Stimulated activated CD4-positive, alpha-beta T cell treated with anti-CD3 and anti-CD28 coated beads, Interleukin-4, amount 100 ng/mL, for 4 hours (primary cell): ENCODE measurements around the gene GPD2.

Experiments
- DNase-seq, 2 experiments: peaks; one replicate each; pipeline ENCODE4 v3.0.0-alpha.2; 2020

The GPD2 gene

DNA sequence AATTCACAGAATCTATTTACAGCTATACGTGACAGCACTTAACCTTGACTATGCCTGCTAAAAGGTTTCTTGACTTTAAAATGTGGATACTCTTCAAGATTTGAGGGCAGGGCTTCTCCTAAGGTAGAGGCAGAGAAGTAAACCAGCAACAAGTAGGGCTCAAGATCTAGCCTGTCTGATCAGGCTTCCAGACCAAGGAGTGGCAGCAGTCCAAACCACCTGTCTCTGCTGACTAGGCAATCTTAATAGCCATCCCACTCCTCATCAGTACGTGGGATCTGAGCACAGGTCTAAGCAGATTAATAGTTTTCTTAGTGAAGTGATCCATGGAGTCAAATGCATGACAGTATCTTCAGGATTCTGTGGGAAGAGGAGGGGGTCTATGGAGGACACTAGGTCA lies 100.4 kb downstream of the GPD2 start:
- DNase-seq = no peak

GRCh38 chr2:156537141-156537540 lies 101.0 kb downstream of the GPD2 start:
- DNase-seq = no peak

DNA sequence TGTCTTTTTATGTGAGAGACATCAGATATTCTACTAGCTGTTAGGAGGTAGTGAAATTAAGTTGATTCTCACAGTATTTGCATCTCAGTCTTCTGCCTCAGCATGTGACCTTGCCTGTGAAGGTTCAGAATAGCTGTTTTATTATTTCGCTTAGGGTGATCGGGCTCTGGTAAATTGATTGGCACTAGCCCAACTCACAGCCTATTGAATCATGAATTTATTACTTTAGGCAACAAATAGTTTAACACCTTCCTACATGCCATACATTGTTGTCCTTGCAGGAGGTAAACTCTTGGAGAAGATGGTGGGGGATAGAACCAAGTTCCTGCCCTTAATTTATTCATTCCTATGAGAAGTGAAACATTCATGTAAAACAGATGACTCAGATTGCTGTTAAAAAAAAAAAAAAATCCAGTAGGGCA lies 101.9 kb downstream of the GPD2 start:
- DNase-seq = no peak

DNA sequence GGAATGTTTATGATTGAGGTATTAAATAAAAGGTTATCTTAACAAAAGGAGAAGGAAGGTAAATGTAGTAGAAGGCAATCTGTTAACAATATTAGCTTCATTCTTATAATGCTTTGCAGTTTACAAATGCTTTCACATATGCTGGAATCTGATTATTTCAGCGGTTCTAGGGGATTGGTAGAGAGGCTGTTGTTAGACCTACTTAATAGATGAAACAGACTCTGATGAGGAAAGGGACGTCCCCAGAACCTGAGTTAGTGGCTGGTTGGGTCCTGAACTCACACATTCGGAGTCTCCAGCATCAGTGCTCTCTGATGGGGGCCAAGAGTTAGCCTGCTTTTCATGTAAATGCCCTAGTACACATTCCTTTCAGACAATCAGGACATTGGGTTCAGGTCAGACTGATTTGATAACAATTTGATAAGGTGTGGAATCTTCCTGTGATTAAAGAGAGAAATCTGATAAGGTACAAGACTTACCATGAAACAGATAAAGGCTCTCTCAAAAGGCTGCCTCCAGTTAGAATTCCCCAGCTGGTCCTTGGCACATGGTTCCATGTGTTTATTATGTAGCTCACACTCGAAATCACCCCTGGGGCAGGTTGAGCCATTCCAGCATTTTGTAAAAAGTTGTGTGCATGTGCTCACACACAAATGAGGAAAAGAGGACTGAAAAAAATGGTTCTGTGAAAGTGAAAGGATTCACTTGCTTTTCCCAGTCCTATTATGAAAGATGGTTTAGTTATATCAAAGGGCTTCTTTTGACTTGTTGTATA lies 103.1 kb downstream of the GPD2 start:
- no peak for DNase-seq

- no peak for DNase-seq
These were observed 104.5 kb downstream of the GPD2 start for GRCh38 chr2:156540706-156541105.

DNA sequence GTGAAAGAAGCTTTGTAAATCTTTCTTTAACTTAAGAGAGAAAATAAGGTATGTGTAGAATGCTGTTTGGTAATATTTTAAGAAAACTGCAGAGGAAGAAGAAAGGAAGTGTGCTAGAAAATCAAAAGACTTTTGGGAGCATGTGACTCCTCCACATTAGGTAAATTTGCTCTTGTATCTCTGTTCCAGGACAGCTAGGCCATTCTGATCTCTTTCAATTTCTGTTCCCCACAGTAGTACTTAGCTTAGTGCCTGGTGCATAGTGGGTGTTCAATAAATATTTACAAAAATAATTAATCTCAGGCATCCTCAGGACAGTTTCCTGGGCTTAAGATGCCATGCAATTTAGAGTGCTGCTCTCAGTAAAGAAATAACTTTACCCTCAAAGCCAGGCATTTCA lies 105.0 kb downstream of the GPD2 start:
- DNase-seq = no peak

- DNase-seq = no peak
These were observed 105.5 kb downstream of the GPD2 start for GRCh38 chr2:156541706-156542105.

- no peak for DNase-seq
These were observed 112.2 kb downstream of the GPD2 start for GRCh38 chr2:156548413-156548812.

DNA sequence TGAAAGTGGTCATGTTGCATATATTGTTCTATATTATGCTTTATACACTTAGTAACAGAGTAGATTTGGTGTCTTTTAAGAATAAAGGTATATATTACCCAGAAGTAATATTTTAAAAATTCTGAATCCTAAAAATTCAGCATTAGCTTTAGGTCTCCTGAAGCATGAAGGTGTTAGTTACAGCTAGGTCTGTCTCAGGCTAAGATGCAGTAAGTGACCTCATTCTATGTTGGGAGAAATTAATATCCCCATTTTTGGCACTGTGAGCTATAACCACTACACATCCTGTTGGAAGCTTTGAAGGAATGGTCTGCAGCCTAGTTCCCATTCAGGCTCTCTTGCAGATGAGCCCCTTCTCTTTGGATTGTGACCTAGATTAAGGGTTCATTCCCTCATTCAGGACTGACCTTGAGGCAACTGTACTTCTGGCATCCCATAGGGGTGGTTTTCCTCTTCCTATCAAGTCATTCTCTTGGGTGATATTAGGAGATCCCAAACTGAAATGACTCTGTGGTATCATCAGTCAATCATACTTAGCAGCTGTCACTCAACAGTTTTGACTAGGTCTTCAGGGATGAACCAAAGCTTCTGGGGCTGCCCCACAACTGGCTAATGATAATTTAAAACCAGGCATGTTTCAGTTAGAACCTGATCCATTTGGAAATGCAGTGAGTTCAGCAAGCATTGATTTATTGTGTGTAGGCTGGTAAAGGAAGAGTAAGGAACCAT lies 117.7 kb downstream of the GPD2 start:
- no peak for DNase-seq

GRCh38 chr2:156561326-156561725 lies 125.1 kb downstream of the GPD2 start:
- DNase-seq = no peak

- no peak for DNase-seq
These were observed 125.9 kb downstream of the GPD2 start for GRCh38 chr2:156562124-156562523.

DNA sequence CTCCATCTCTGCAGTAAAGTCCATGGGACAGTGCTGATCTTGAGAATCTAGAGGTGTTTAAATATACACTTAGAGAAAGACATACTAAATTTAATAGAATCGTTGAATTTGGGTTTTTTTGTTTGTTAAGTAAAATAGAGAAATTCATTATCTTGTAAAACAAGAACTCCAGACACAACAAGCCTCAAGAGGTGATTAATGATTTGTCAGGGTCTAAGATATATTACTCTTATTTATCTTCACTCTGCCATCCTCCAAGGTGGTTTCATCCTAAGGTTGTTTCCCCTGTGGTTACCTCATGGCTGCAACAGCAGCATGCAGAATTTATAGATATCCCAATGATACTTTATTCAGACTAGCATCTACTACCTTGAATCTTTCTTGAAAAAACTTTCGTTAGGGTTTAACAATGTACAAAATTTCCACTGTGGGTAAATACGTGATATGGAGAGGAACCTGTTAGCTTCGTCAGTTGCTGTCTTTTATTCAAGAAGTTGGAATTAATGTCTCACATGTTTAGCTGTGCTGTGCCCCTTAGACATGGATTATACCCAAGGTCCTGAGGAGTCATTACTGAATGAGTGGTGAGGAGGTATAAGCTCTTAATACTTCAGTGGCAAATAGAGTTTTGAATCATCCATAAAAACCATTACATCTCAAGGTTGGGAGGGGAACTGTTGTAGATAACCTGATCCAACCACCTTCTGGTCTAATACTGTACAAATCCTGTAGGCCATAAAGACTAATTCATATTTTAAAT lies 128.0 kb downstream of the GPD2 start:
- DNase-seq = no peak

DNA sequence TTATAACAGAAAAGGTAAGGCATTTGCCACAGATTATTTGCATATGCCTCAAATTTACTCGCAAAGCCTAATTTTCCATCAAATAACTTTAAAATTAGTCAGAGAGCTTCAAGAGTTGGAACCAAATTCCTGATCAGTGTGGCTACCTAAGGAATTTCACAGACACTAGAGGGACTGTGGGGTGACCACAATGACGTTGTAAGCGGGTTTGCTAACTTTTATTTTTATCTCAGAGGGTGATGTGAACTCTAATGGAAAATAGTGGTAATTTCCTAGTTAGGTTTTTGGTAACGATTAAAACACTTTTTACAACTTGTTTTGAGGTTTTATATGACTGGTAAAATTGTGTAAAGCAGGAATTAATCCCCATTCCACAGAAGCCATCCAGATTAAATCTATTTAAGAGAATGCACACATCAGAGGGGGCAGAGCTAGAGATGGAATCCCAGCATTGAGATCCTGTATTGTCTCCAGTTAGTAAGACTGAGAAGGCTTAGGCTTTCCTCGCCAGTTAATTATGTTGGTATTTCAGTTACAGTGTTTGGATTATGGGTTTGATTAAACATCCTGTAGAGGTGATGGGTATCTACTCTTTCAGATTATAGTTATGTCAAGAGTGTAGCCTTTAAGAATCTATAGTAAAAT lies 129.0 kb downstream of the GPD2 start:
- DNase-seq = no peak

DNA sequence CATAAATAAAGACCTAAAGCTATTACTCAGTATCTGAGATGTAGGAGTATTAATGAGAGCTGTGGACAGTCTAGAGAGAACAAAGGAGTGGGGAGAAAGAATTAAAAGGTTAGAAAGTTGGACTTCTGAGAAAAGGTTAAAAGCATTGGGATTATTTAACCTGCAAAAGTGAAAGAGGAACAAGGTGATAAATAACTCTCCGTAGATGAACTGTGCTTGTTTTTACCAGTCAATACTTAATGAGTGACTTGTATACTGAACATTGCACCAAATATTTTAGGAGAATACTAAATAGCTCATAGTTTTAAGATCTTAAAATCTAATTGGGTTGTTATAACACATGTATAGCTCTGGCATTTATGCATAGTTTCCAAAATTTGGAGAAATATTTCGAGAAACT lies 137.5 kb downstream of the GPD2 start:
- no peak for DNase-seq

DNA sequence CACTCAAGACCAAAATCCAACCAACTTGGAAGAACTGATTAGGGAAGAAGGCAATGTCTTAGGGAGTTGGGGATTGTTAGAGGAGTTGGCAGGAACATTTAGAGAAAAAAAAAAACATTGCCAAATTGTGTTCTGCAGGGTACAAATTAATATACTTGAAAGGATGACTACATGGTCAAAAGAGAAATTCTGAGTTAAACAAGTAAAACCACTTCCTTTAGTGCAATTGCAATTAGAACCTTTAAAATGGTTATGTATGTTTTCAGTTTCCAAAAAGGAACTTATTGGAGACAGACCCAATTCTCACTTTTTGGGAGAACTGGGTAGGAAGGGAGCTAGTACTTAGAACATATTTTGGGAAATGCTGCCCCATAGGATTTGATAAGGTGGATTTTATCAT lies 137.9 kb downstream of the GPD2 start:
- no peak for DNase-seq

DNA sequence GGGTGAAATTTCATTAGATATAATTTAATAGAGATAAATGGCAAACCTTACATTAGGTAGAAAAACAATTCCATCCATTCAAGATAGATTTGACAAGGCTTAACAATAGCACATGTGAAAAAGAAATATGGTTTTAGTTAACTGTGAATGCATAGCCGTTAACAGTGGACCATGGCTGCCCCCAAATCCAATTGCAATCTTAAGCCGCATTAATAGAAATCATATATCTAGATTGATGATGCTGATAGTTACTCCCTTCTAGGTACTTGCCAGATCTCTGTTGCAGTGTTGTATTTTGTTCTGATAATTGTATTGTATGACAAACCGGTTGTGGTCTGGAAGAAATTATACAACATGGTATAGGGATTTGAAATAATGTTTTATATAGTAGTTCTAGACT lies 139.8 kb downstream of the GPD2 start:
- DNase-seq = no peak

DNA sequence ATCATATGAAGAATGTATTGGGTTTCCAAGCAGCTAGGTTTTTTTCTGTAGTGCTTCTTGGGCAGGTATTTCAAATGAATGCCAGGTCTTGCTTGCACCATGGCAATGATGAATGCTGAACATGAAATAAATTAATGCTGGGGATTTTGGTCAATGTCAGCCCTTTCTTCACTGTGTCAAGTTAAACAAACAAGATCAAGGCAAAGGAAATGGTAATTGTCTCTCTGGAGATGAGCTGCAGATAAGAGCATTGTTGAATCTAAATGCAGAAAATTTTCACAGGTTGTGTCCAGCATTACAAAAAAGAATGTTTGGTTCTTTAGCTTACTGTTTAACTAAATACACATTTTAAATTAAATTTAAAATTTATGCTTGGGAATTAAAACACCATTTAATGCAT lies 144.3 kb downstream of the GPD2 start:
- no peak for DNase-seq

DNA sequence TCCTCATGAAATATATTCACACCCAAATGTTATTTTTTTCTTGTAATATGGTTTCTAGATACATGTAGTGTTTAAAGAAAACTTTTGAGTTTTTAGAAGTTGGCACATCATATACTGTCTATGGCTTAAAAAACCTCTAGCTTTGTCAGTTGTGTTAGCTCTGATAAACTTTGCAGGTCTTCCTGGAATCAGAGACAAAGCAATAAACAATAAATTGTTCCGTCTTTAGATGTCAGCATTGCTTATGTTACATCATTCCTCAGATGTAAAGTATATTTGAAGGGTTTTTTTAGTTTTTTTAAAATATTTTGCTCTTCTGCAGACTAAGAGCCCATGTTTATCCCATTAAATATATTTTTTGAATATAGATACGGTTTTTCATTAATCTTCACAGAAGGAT lies 145.1 kb downstream of the GPD2 start:
- no peak for DNase-seq

GRCh38 chr2:156585457-156585856 lies 149.3 kb downstream of the GPD2 start:
- no peak for DNase-seq

DNA sequence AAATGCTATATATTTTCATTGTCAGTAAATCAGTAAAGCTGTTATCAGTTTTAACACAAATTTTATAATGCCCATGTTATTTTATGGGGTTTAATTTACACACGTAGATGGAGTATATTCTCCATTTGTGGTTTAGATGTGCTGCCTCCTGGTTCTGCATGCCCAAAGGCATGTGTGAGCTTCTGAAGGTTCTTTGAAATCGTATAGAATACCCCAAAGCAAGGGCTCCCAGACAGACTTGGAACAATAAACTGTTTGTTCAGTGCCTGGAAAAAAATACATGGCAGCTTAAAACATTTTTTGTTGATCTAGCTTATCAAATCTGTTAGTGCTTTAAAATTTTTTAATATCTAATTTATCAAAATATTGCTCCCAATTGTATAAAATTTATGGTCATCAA lies 150.4 kb downstream of the GPD2 start:
- no peak for DNase-seq

GRCh38 chr2:156589381-156590079 lies 153.4 kb downstream of the GPD2 start:
- peak; percentile 3 for DNase-seq

DNA sequence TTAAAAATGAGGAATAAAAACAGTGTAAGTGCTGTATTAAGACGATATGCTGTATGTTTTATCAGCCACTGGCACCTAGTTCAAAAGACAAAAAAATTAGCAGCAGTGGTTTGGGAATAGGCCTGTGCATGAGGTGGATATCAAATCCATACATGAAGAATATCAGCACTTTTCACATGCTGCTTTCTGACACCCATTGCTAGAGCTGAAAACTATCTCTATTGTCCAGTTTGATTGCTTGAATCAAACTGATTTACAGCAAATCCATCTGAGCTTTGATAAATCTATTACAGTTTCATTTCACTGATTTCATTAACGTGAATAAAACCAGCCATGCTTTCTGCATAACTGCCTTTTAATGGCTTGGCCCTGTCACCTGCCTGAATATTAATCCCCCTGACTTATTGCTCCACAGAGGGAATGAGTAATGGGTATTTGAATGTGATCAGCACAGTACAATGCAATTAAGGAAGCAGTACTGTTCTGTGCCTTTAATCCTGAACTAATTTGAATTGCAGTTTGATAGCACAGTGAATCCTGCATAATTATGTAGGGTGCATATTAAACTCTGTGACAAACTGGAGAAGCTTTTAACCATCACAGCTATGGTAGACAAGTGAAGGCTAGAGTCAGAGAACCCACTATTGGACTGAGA lies 154.0 kb downstream of the GPD2 start:
- DNase-seq = no peak
